GM10266 (cell line): ENCODE data around the gene BOD1L2.

ENCODE experiments used
- DNase-seq: peaks from one replicate; pipeline ENCODE4 v3.0.0; 2012; ENCODE audit errors: extremely low spot score
- CTCF ChIP-seq: IDR thresholded peaks from 2 replicates; pipeline ENCODE4 v1.5.1; 2012; ENCODE audit warnings: mild to moderate bottlenecking, low read depth; ENCODE audit not compliant: control insufficient read depth, insufficient read depth; ENCODE audit errors: missing control alignments

Gene BOD1L2

GRCh38 chr18:57150081-57150480, 3.2 kb downstream of the BOD1L2 start:
- no peak for TF ChIP-seq CTCF
- no peak for DNase-seq

- no peak for DNase-seq
- TF ChIP-seq CTCF: no peak
These were observed 3.9 kb downstream of the BOD1L2 start for GRCh38 chr18:57150828-57151227.

DNA sequence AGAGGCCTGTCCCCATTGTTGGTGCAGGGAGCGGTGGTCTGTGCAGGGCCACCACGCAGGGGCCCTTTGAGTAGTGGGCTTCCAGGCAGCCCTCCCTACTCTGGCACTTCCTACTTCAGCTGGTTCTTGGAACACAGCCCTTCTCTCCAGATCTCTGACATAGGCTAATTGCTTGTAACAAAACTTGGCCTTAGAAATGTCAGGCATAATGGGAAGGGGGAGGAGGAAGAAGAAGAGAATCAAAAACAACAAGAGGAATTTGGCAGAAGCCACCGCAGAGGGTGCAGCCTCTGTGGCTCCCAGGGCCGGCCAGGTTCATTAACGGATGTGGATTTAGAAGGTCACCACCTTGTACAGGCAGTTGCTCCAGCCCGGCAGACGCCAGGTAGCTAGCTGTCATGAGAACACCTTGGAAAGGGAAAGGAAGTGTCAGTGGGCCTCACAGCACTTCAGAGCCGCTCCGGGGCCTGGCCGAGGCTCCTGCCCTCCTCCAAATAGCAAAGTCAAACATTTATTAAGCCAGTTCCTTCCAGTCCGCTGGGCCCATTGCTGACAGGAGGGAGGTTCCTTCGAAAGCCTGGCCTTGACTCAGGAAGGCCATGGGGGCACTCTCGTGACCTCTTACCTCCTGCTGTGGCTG, 7.4 kb downstream of the BOD1L2 start:
- no peak for DNase-seq
- TF ChIP-seq CTCF: no peak

DNA sequence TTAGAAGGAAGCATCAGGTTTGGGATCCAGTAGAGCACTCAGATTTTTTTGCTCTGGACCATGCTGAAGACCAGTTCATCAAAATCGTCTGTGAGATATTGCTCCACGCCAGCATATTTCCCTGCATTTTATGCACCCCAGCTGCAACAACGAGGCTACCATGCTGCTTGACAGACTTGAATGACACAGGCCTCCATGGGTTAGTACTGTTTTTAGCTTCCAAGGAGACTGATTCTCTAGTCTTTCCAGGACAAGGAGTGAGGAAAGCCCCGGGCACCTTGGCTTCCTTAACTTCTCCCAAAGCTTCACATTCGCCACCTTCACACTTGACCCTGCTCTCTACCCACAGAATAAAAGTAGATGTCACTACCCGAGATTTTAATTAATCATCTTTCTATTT, 17.5 kb downstream of the BOD1L2 start:
- no peak for TF ChIP-seq CTCF
- DNase-seq: no peak

DNA sequence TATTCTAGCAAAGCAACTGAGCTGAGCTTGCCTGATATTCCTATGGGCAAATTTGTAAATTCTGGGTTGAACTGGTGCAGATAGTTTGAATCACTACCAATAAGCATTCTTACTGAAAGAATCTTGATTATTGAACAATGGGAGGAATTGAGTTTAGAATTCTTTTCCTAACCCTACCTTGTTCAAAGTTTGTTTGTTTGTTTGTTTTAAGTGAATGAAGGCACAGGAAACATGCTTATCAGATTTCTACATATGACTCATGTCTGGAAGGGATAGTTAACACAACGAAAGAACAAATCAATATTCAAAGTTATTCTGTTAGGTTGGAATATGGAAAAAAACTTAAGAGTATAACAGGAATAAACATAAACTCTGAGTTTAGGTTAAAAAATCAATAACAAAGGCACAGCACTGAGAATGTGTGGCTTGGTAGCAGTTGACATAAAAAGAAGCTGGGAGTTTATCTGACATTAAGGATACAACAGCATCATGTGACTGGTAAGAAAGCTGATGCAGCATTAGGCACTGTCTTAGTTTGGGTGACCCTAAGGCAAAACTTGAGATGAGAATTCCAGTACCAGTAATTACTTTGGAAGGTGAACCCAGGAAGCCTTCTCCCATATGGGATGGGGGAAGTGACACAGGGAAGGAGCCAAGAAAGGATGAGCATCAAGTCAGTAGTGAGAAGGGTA, 20.9 kb downstream of the BOD1L2 start:
- no peak for TF ChIP-seq CTCF
- no peak for DNase-seq

GRCh38 chr18:57171026-57171425, 24.1 kb downstream of the BOD1L2 start:
- no peak for TF ChIP-seq CTCF
- DNase-seq: no peak

DNA sequence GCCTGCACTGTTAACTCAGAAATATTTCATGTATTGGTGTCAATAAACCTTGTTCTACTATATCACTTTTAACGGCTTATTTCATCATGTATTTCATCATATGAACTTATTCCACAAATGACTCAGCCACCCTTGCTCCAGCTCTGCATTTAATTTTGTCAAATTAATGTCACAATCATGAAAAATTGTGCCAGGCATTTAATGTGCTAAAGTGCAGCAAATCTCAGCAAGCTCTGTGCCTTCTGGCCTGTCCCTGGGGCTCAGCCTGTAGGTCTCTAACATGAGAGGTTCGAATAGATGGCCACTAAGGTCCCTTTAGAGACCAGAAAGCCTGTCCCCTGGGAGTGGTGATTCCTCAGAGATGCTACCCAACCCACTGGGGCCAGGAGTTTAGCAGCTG, 28.6 kb downstream of the BOD1L2 start:
- no peak for DNase-seq
- TF ChIP-seq CTCF: no peak
